A204.1 (cell line): Measurements from ENCODE around the gene RTN4IP1.
"Not testable (repeated sequence)": the region's sequence is repeated elsewhere in the genome, so short reads cannot be mapped to it uniquely, and the experiment has no call there.

Experiments
- FAIRE-seq: peaks from 2 replicates; lab custom pipeline; 2012; peaks lifted over from hg19 to GRCh38; lab: Jason Lieb, UNC

The RTN4IP1 gene

DNA sequence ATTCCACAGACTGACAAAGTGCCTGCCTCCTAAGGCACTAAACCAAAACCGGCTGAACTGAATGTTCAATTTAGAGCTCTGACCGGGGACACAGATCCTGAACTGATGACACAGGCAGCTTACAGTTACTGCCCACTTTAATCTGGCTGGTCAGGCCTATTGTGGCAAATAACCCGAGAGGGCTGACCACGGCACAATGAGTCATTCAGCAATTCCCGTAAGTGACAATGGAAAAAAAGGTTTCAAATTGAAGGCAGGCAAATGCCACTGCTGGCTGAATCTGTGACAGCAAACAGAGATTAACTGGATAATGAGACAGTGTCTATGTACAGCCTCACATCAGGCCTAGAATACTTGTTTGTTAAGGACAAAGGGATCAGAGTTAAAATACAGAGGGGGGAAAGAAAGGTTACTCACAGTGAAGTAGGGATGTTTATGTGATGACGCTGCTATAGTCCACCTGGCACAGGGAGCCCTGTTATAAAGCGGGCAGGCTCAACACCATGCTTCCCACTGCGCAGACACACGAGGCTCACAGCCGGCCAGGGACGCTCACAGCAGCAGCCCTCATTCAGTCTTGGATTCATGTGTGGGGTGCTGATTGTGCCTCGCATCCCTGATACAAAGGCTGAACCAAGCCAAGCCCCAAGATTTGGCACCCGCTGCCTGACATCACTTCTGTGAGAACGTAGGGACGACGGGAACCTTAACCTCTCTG lies 54.4 kb downstream of the RTN4IP1 start:
- no peak for FAIRE-seq

DNA sequence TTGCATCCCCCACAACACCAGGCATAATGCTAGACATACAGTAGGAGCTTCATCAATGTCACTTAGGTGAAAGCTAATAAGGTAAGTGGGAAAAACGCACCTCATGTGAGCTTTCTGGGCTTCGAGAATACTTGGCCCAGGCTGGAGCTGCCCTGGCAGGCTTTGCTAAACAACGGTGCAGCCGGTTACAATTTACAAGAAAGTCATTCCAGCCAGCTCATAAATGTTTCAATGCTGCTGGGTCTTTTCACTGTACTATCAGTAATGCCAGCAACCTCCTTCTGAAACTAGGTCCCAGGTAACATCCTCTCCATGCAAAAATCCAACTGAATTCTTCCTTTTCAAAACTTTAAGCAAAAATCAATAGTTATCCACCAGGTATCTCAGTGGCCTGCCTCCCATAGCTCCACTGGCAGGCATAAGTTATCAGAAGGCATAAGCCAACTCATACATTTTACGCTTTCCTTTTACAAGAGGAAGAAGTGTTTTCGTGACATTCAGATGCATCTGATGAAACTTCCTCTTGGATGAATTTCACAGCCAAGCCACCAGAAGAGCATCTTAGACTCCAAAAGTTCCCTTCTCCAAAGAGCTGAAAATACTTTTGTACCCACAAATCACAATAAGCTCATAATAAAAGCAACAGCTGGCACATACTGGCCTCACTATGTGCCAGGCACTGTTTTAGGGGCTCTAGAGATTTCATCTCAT lies 56.3 kb downstream of the RTN4IP1 start:
- no peak for FAIRE-seq

DNA sequence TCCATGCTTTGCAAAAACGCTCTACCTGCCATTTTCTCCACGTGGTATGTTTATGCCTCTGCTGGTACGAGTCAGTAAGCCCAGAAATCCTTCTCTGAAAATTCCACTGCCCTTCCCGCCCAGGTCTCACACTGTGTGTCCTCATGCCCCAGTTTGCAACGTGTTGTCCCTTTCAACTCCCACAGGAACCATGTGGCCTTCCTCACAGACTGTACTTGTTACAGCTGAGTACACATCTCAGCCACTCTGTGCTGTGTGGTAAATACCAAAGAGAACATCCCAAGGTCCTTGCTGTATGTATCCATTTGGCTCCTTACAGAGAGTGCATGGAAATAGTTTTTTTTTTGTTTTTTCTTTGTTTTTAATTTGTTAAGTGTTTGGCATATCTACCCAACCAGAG lies 56.9 kb downstream of the RTN4IP1 start:
- FAIRE-seq: no peak

DNA sequence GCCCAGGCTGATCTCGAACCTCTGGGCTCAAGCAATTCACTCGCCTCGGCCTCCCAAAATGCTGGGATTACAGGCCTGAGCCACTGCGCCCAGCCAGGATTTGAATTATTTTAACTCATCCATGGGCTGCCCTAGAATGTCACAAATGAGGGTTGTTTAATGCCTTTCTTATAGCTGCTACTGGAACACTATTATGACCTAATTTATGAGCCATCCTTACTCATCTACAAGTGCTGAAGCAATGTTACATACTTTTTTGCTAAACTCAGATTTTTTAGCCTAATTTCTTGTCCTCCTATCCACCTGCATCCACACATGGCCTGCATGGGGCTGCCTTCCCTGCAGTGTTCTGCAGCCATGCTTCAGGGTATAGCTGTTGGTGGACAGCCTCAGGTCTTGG lies 59.9 kb downstream of the RTN4IP1 start:
- no peak for FAIRE-seq

DNA sequence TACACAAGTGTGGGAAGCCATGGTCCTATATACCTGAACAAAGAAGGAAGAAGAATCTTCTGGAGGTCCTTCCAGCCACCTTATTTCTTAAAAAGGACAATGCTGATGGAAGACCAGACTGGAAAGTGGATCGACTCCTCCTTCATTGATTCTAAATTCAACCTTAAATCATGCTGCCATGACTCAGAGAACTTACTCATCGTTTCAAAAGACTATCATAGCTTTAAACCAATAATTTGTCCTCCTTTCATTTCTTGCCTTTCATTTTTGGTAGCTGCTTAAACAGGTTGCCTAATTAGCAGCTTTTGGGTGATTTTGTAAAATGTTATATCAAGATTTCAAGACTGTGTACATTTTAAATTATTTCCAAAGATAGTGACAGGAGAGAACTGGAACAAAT lies 60.8 kb downstream of the RTN4IP1 start:
- no peak for FAIRE-seq

DNA sequence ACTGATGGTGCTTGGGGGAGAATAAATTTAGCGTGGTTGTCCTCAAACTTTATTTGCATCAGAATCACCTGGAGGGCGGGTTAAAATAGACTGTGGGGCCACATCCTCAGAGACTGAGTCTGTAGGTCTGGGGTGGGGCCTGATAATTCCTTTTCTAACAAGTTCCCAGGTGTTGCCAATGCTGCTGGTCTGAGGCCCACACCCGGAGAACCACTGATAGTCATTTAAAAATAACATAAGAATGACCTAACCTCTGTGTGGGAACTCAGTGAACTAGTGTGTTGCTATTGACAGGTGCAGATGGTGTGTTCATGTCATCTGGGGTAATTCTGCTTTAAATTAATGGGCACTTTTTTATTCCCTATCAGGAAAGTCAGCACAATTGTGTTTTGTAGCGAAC lies 64.8 kb downstream of the RTN4IP1 start:
- FAIRE-seq: no peak

DNA sequence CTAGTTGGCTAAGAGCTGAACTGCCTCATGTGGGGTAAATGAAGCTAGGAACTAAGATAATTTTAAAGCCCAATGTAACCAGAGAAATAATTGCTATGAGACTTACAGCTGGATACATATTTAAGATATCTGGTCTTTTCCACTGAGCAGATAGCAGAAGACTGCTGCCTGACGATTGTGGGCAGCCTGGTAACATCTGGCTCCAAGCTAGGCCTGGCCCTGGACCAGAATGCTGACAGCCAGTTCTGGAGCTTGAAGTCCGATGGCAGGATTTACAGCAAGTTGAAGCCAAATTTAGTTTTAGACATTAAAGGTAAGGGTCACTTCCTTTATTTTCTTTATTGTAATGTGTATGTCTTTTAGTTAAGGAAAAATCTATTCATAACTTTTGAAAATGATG lies 65.7 kb downstream of the RTN4IP1 start:
- no peak for FAIRE-seq

DNA sequence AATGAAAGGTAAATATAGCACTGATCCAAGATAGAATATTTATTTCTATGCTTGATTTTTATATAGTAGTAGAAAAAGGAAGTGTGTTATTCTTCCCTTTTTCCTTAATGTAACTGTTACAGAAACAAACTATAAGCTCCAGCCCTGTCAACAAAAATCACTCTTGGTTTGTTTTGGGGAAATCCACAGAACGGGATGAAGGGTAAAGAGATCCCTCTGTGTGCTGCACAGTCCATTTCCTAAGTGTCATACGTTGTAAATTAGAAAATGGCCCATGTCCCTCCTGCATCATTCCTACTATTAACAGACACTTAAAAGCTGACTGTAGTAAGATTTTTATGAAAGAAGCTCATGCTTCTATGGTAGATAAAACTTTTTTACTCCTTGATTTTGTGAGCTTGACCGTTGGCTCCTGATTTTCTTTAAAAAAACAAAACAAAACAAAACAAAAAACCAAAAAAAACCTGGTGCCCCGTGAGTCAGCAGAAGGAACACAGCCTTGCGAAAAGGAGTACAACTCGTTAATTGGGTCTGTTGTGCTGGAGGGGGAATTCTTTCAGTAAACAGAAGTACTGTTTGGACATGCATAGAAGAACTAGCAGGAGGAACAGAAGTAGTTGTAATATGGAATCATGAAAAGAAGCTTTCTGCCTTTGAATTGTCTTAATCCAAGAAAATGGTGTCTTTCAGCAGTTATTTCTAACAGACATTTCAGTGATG lies 67.5 kb downstream of the RTN4IP1 start:
- FAIRE-seq: no peak

DNA sequence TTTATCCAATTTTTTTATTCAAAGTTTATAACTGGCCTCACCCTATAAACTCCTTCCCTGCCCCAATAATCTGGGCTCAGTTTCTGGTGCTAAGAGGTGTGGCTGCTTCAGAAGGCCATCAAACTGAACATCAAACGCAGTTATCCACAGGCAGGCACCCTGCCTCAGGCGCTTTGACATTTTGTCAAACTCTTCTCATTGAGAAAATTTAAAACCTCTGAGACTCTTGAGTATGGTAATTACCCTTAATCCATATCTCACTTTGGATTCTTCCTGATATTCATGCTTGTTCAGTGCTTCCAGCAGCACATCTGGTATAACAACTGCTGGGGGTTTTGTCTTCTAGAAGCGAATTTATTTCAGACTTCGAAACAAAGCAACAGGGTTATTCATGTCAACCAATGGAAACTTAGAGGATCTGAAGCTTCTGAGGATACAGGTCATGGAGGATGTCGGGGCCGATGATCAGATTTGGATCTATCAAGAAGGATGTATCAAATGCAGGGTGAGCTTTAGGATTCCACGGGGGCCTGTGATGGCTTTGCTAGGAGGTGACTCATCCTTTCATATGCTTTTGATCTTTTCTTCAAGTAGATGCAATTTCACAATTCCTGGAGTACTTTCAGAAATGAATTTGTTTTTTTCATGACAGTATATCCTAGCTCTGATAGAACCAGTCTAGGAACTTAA lies 68.2 kb downstream of the RTN4IP1 start:
- FAIRE-seq: no peak

DNA sequence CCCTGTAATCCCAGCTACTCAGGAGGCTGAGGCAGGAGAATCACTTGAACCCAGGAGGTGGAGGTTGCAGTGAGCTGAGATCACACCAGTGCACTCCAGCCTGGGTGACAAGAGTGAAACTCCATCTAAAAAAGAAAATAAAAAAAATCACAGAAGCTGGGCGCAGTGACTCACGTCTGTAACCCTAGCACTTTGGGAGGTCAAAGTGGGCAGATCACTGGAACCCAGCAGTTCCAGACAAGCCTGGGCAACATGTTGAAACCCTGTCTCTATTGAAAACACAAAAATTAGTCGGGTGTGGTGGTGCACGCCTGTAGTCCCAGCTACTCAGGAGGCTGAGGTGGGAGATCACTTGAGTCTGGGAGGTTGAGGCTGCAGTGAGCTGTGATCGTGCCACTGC lies 69.6 kb downstream of the RTN4IP1 start:
- not testable (repeated sequence) for FAIRE-seq

DNA sequence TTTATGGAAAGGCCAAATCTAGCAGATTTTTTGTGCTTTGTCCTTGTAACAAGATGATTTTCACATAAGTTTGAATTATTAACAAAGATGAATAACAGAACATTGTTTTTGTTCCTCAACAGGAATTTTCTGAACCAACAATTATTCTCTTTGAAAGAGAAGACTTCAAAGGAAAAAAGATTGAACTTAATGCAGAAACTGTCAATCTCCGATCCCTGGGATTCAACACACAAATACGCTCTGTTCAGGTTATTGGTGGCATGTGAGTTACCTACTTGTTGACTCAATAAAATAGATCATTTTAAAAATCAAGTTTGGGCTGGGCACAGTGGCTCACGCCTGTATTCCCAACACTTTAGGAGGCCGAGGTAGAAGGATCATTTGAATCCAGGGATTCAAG lies 70.9 kb downstream of the RTN4IP1 start:
- FAIRE-seq: no peak

DNA sequence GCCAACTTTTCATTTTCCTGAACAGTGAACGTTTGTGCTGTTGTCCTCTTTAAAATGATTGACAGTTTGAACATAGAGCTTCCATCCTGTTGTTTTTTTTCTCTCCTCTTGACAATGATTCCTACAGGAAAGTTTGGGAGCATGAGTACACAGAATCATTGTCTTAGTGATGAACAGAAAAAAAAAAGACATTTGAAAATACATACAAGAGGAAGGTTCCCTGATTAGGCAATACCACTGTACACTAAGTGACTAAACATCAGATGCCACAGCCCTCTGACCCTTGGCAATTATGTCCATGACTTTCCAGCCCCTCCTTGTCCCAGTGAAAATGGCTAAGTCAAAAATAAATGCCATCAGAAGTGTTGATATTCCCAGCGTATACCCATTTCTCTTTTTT lies 71.5 kb downstream of the RTN4IP1 start:
- no peak for FAIRE-seq

DNA sequence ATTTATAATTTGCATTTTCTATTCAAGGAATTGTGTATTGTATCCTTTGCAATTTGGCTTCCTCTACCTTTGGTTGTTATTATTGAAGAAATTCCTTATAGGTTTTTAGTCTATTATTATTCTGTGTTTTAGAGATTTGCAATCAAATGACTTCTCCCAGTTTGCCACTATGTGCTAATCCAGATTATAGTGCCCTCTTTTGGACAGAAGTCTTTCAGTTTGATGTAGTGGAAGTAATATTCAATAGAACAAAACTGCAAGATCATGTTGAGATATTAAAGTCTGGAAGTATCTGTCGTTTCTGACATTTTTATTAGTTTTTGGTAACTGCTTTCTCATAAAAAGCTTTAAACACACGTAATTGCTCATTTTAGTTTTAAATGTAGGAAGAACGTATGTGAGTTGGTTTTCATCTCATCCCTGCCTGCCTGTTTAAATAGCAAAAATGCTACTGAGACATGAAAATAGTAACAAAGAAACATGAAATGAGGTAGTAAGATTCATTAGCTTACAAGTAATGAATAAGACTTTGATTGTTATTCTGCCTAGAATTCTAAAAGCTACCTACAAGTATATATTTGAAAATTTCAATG lies 72.8 kb downstream of the RTN4IP1 start:
- peak; percentile 72 for FAIRE-seq

DNA sequence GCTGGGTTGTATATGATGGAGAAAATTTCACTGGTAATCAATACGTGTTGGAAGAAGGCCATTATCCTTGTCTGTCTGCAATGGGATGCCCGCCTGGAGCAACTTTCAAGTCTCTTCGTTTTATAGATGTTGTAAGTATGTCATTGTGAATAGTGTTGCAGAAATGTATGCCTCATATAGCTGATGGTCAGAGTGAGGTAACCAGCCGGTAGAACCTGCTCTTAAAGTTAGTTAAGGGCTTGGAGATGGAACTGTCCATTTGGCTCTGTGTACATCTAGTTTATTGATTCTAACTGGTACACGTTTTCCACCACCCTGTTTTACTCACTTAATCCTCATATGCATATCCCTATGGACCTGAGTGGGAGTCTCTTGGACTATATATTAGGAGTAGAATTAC lies 73.5 kb downstream of the RTN4IP1 start:
- no peak for FAIRE-seq

DNA sequence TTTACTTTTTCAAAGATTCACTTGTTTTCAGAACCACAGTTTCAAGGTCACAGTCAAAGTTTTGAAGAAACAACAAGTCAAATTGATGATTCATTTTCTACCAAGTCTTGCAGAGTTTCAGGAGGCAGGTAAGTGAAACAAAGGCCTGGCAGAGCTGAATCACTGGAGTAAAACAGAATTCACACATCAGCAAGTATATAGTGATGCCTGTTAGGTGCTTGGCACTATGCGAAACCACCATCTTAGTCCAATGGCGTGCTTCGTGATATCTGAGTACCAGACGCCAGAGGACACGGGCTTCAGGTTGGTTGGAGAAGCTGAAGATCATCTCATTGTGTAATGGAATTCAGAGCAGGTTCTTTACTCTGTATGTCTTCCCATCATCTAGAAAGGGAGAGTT lies 75.9 kb downstream of the RTN4IP1 start:
- no peak for FAIRE-seq

DNA sequence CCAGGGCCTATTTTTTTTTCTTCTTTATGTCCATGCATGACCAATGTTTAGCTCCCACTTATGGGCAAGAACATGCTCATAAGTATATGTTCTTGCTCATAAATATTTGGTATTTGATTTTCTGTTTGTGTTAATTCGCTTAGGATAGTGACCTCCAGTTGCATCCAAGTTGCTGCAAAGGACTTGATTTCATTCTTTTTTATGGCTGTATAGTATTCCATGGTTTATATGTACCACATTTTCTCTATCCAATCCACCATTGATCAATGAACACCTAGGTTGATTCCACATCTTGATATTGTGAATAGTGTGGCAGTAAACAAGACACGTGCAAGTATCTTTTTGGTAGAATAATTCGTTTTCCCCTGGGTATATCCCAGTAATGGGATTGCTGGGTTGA lies 78.1 kb downstream of the RTN4IP1 start:
- FAIRE-seq: no peak

DNA sequence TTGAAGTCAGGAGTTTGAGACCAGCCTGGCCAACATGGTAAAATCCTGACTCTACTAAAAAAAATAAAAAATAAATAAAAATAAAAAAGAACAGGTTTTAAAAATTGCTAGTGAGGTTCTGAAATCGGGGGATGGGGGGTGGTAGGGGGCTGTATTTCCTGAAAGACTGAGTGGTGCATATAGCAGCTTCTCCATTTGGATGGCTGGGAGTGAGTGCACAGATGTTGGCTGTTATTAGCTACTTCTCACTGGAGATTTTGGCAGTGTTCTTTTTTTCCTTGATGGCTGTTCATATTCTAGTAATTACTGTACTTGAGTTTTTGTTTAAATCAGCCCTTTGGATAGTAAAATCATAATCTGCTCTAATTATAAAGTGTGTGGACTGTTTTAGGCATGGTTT lies 79.8 kb downstream of the RTN4IP1 start:
- FAIRE-seq: no peak

DNA sequence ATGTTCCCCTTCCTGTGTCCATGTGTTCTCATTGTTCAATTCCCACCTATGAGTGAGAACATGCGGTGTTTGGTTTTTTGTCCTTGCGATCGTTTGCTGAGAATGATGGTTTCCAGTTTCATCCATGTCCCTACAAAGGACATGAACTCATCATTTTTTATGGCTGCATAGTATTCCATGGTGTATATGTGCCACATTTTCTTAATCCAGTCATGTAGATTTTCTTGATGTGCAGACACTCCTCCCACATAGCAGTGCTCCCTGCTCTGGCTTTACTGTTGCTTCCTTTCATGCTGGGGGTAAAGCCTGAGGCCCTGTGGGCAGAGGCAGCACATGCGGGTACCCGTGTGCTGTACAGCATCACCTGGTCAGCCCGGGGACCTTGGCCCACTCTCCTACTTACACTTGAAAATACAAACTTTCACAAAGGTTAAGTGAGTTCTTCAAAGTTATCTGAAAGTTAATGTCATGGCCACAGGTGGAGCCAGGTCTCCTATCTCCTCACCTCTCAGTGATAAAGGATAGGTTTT lies 80.3 kb downstream of the RTN4IP1 start:
- not testable (repeated sequence) for FAIRE-seq

DNA sequence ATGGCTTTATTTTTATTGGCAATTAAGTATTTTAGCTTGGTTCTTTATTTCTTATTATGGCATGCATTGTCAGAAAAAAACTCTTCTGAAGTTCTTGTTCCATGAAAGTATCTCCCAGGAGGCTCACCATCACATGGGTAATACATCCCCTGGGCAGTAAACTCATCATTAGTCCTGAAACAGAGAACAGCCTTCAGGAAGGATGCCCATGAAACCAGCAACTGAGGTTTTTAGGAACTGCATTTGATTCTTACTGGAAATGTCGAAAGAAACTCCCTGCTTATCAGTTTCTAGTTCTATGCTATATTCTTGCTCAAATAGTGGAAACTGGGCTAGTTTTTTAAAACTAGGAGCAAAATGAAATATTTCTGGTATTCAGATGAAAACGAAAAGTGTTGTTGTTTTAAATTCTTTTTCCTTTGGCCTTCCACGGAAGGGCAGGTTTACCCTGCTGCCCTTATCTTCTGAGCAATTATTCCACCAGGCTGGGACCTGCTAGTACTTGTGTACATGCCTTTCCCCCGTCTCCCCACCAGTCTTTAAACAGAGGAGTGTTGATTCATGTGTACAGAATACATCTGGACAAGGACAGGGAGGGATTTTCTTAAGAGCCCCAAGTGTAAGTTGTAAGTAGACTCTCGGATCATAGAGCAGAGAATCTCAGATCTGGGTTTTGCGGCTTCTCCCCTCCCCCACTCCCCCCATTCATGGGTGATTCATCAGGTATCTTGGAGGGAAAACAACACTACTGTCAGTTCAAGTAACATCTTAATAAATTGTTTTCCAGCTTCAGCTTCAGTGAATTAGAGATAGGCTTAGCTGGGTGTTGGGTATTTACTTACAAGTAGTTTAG lies 81.5 kb downstream of the RTN4IP1 start:
- no peak for FAIRE-seq

DNA sequence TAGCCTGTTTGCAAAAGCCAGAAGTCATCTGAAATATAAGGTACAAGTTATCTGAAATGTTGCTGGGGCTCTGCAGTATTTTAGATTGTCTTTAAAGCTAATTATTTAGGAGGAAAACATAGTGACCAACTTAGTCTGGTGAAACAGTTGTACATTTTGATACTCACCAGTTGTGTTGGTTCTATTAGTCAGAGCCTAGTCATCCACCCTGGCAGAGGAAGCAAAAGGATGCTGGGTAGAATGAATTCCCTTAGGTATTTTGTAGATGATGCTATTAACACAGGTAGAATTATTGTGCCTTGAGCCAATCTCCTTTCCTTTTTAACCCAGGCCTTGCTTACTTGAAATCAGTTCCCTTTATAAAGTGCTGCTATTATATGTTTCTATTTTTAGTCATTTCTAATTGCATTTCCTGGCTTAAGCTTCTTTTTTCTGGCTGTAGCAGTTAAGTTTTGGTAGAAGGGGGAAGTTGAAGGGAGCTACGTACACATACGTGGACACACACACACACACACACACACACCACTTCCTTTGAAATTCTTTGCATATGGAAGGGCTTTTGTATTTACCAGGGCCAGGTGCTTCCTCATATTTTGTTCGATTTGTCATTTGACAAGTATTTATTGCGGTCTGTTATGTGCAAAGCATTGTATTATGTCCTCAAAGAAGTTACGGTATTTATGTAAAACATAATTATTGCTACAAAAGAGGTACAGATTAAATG lies 82.4 kb downstream of the RTN4IP1 start:
- FAIRE-seq: no peak

DNA sequence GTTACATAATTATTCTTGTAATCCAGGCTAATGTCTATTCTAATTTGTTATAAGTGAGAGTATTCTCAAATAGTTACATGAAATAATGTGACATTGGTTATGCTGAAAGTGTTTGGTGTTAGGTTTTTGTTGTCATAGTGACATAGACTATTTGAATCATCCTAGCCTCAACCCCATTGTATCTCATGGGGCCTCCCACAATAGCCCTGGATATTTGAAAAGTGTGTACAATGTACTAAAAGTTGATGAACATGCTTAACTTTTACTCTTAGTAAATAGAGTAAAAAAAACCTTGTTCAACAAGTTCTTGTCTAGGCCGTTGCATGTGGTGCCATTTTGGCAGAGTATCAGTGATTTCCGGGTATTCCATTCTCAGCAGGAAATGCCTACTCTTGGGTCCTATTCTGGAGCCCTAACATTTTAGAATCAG lies 83.0 kb downstream of the RTN4IP1 start:
- no peak for FAIRE-seq
